CD14-positive monocyte (primary cell): ENCODE data around the gene BMP2. TPM values are rescaled to one million over a fixed set of nuclear protein-coding genes. Genes with fewer than 3 reads are reported as not detected.

ENCODE experiments used
- DNase-seq, 3 donors: peaks; one replicate each; pipeline ENCODE4 v3.0.0-alpha.2; 2011 to 2022
- H2AFZ ChIP-seq: 2 replicates; pipeline ENCODE4 v1.6.0; 2012; ENCODE audit warnings: mild to moderate bottlenecking, low read depth, low read length, inconsistent platforms; ENCODE audit not compliant: insufficient read depth, poor library complexity, severe bottlenecking
- H3K27ac ChIP-seq, 2 donors: 1 replicate in 1 of 2; 2 replicates in 1 of 2; pipeline ENCODE4 v1.5.1; 2012 to 2013; ENCODE audit warnings: low read length in 2 of 2, control low read depth in 1 of 2, inconsistent platforms in 1 of 2, low read depth in 1 of 2, mild to moderate bottlenecking in 1 of 2
- H3K27me3 ChIP-seq, 2 donors: one replicate each; pipeline versions ENCODE4 v1.6.0 to v1.6.1; 2011 to 2013; ENCODE audit warnings: low read length in 2 of 2; ENCODE audit not compliant: control insufficient read depth in 2 of 2, insufficient read depth in 2 of 2
- H3K36me3 ChIP-seq, 2 donors: replicated peaks in 1 of 2; 1 replicate in 1 of 2; 2 replicates in 1 of 2; pipeline versions ENCODE4 v1.5.1 to v1.6.1; 2012 to 2013; ENCODE audit warnings: low read length in 2 of 2, control low read depth in 1 of 2, inconsistent platforms in 1 of 2, mild to moderate bottlenecking in 1 of 2; ENCODE audit not compliant: insufficient read depth in 2 of 2, control insufficient read depth in 1 of 2
- H3K4me1 ChIP-seq, 2 donors: 1 replicate in 1 of 2; 2 replicates in 1 of 2; pipeline versions ENCODE4 v1.5.1 to v1.6.1; 2012 to 2013; ENCODE audit warnings: low read length in 2 of 2, control low read depth in 1 of 2, inconsistent platforms in 1 of 2, mild to moderate bottlenecking in 1 of 2, moderate library complexity in 1 of 2; ENCODE audit not compliant: insufficient read depth in 2 of 2, control insufficient read depth in 1 of 2
- H3K4me2 ChIP-seq: replicated peaks from 2 replicates; pipeline ENCODE3; 2012; ENCODE audit warnings: low read length, moderate library complexity, mild to moderate bottlenecking; ENCODE audit not compliant: poor library complexity, severe bottlenecking; ENCODE audit errors: extremely low read depth
- H3K4me3 ChIP-seq, 3 experiments: fragments of 200-600 bp in 1 of 3; sonication (generic) in 1 of 3; replicated peaks in 1 of 3; 1 replicate in 2 of 3; 2 replicates in 1 of 3; pipeline ENCODE4 v1.5.1; 2011 to 2013; ENCODE audit warnings: low read length in 3 of 3, mild to moderate bottlenecking in 3 of 3, control low read depth in 2 of 3, low read depth in 2 of 3, inconsistent platforms in 1 of 3, moderate library complexity in 1 of 3
- H3K79me2 ChIP-seq: 2 replicates; pipeline ENCODE4 v1.6.0; 2012; ENCODE audit warnings: mild to moderate bottlenecking, control low read depth, inconsistent platforms, low read length, moderate library complexity; ENCODE audit not compliant: insufficient read depth
- H3K9ac ChIP-seq: 2 replicates; pipeline ENCODE4 v1.6.0; 2017; ENCODE audit warnings: low read length, mild to moderate bottlenecking; ENCODE audit not compliant: insufficient read depth, poor library complexity, severe bottlenecking
- H3K9me3 ChIP-seq, 2 donors: replicated peaks in 1 of 2; 1 replicate in 1 of 2; 2 replicates in 1 of 2; pipeline versions ENCODE4 v1.5.1 to v1.6.1; 2012 to 2013; ENCODE audit warnings: low read length in 2 of 2, control low read depth in 1 of 2; ENCODE audit not compliant: control insufficient read depth in 1 of 2, insufficient read depth in 1 of 2
- H4K20me1 ChIP-seq: 2 replicates; pipeline ENCODE4 v1.6.0; 2012; ENCODE audit warnings: mild to moderate bottlenecking, low read length, control low read depth, moderate library complexity; ENCODE audit not compliant: insufficient read depth
- H3K27ac Mint-ChIP-seq, 7 donors: one replicate each; pipeline ENCODE4 v1.8.0; 2020; ENCODE audit warnings: mild to moderate bottlenecking in 7 of 7, mixed read lengths in 7 of 7, moderate library complexity in 6 of 7, inconsistent platforms in 2 of 7
- H3K27me3 Mint-ChIP-seq, 3 donors: one replicate each; pipeline ENCODE4 v1.8.0; 2021 to 2022; ENCODE audit warnings: low read depth in 3 of 3, mild to moderate bottlenecking in 3 of 3, mixed read lengths in 3 of 3, moderate library complexity in 3 of 3, inconsistent platforms in 1 of 3
- H3K36me3 Mint-ChIP-seq, 2 donors: one replicate each; pipeline ENCODE4 v1.8.0; 2020; ENCODE audit warnings: mixed read lengths in 2 of 2, inconsistent platforms in 1 of 2, mild to moderate bottlenecking in 1 of 2
- H3K4me1 Mint-ChIP-seq: one replicate; pipeline ENCODE4 v1.8.0; 2020; ENCODE audit warnings: mild to moderate bottlenecking, mixed read lengths
- H3K4me3 Mint-ChIP-seq, 2 donors: one replicate each; pipeline ENCODE4 v1.8.0; 2020; ENCODE audit warnings: mild to moderate bottlenecking in 2 of 2, mixed read lengths in 2 of 2, moderate library complexity in 1 of 2
- H3K9me3 Mint-ChIP-seq, 7 donors: one replicate each; pipeline ENCODE4 v1.8.0; 2020 to 2022; ENCODE audit warnings: mixed read lengths in 7 of 7, mild to moderate bottlenecking in 6 of 7, moderate library complexity in 6 of 7, inconsistent platforms in 2 of 7
- WGBS: methylation state at CpG from one replicate; pipeline ENCODE4 v1.1.5; 2013; ENCODE audit warnings: missing lambda C conversion rate; ENCODE audit not compliant: insufficient coverage; 5-methylcytosine and 5-hydroxymethylcytosine counted together
- intact Hi-C, 2 donors: fragments of 100-400 bp; cut with micrococcal nuclease; formaldehyde crosslinking; loops; one replicate each; pipeline versions ENCODE4 v1.15.0 to v1.15.1; 2023
- polyA plus RNA-seq, 3 donors: library from polyadenylated mRNA; depleted of rRNA in 1 of 3; unstranded in 2 of 3; stranded (reverse) in 1 of 3; fragments of 300-500 nt in 2 of 3; fragments of >200 nt in 1 of 3; fragmentation: Illumina TruSeq in 2 of 3; gene quantifications; 1 replicate in 2 of 3; 2 replicates in 1 of 3; pipeline ENCODE4 v1.2.3, GENCODE V29; 2012 to 2021
- TF ChIP-seq, protein P1 (sequence below): fragments of 200-600 bp; IDR thresholded peaks from one replicate; pipeline ENCODE4 v1.8.0; 2022; ENCODE audit warnings: antibody characterized with exemption, mild to moderate bottlenecking

Gene BMP2
- polyA plus RNA-seq, 3 donors, result 0.07 TPM; not detected in 2

DNA sequence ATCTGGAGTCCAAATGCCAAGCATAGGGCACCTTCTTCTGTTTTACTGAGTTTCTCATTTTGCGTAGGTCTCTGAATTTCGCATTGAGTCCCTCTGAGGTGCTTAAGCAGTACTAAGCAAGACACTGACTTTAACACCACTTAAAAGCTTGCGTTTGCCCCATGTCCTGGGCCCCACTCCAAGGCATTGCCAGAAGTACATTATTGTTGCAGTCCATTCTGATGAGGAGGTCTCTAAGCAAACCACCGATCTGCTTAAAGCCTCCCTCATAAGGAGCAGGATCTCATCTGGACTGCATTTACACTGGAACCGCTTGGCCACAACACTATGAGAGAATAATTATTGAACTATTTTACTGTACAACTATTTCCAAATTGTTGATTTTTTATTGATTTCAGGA is 16.3 kb downstream of the BMP2 start:
- TF ChIP-seq, protein P1, sequence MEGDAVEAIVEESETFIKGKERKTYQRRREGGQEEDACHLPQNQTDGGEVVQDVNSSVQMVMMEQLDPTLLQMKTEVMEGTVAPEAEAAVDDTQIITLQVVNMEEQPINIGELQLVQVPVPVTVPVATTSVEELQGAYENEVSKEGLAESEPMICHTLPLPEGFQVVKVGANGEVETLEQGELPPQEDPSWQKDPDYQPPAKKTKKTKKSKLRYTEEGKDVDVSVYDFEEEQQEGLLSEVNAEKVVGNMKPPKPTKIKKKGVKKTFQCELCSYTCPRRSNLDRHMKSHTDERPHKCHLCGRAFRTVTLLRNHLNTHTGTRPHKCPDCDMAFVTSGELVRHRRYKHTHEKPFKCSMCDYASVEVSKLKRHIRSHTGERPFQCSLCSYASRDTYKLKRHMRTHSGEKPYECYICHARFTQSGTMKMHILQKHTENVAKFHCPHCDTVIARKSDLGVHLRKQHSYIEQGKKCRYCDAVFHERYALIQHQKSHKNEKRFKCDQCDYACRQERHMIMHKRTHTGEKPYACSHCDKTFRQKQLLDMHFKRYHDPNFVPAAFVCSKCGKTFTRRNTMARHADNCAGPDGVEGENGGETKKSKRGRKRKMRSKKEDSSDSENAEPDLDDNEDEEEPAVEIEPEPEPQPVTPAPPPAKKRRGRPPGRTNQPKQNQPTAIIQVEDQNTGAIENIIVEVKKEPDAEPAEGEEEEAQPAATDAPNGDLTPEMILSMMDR, result no peak
- peaks cover 2 to 9% of the 10 kb centered on the region in 2 donors for H3K27me3 ChIP-seq
- Mint-ChIP-seq H3K27me3 (peaks cover 1 to 12% (median 4%) of the 10 kb centered on the region in 3 donors), H3K4me1 (no peaks in the 10 kb centered on the region), H3K9me3 (no peaks in the 10 kb centered on the region), H3K4me3 (no peak overlapping the region), H3K27ac (no peak overlapping the region), H3K36me3 (no peaks in the 10 kb centered on the region)
- no peak overlapping the region for H3K9ac ChIP-seq
- DNase-seq, result no peak
- H3K9me3 ChIP-seq, result no peaks in the 10 kb centered on the region
- H3K4me3 ChIP-seq, result no peak overlapping the region
- no peaks in the 10 kb centered on the region for H4K20me1 ChIP-seq
- H3K4me1 ChIP-seq, result no peaks in the 10 kb centered on the region
- WGBS, result 100% methylated on average over 3 of the region's 5 CpGs
- H3K4me2 ChIP-seq, result no peak overlapping the region
- H3K79me2 ChIP-seq, result no peaks in the 10 kb centered on the region
- H3K27ac ChIP-seq, result no peak overlapping the region
- no peaks in the 10 kb centered on the region for H3K36me3 ChIP-seq
- H2AFZ ChIP-seq, result no peak overlapping the region
- intact Hi-C loops, result no loop called here

DNA sequence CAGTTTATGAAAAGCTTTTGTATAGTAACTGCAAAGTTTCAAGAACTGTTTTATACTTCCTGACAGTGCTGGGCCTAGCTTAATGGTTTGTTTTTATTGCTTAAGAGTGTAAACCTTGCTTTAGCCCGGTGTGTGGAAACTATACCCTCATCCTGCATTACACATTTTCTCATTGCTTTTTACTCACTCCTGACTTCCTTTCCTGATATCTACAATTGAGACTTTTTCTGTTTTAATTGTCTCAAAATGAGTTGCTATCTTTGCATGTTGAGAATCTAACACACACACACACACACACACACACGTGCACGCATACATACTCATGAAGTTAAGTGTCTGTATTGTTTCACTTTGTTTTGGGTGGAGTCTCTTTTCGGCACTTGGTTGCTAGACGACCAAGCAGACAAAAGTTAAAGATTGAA is 16.7 kb downstream of the BMP2 start:
- Mint-ChIP-seq H3K9me3 (no peaks in the 10 kb centered on the region), H3K27ac (no peak overlapping the region), H3K27me3 (peaks cover 0 to 12% (median 4%) of the 10 kb centered on the region in 3 donors), H3K36me3 (no peaks in the 10 kb centered on the region), H3K4me3 (no peak overlapping the region), H3K4me1 (no peaks in the 10 kb centered on the region)
- H3K9ac ChIP-seq, result no peak overlapping the region
- H3K27me3 ChIP-seq, result peaks cover 2 to 9% of the 10 kb centered on the region in 2 donors
- no peaks in the 10 kb centered on the region for H3K4me1 ChIP-seq
- intact Hi-C loops, result no loop called here
- no CpG with 5 or more reads among the region's 5 CpGs for WGBS
- no peak overlapping the region for H3K4me2 ChIP-seq
- H3K9me3 ChIP-seq, result no peaks in the 10 kb centered on the region
- DNase-seq, result no peak
- H4K20me1 ChIP-seq, result no peaks in the 10 kb centered on the region
- TF ChIP-seq, protein P1, result no peak
- H3K79me2 ChIP-seq, result no peaks in the 10 kb centered on the region
- no peak overlapping the region for H3K27ac ChIP-seq
- no peaks in the 10 kb centered on the region for H3K36me3 ChIP-seq
- no peak overlapping the region for H2AFZ ChIP-seq
- no peak overlapping the region for H3K4me3 ChIP-seq
